AG04450 (cell line): Measurements from ENCODE around the gene PLIN1. TPM values are rescaled to one million over a fixed set of nuclear protein-coding genes. Genes with fewer than 3 reads are reported as not detected.

Experiments
- CTCF ChIA-PET: fragments of 300-600, 350-600 bp; formaldehyde crosslinking; extraction: SDS; loops from one replicate; lab custom pipeline; 2022; ENCODE audit warnings: antibody characterized with exemption, inconsistent platforms; lab: Charles Lee
- POLR2A ChIA-PET: fragments of 350-600 bp; formaldehyde crosslinking; extraction: SDS; loops from one replicate; lab custom pipeline; 2021; ENCODE audit warnings: antibody characterized with exemption, inconsistent platforms; lab: Yijun Ruan, JAX
- DNase-seq: peaks from one replicate; pipeline ENCODE4 v3.0.0-alpha.2; 2011; ENCODE audit warnings: low read depth, low spot score
- H3K27ac ChIP-seq: one replicate; pipeline ENCODE4 v1.5.1; 2012; ENCODE audit warnings: low read depth, low read length, control low read depth
- H3K27me3 ChIP-seq: one replicate; pipeline ENCODE4 v1.6.0; 2012; ENCODE audit warnings: low read length; ENCODE audit not compliant: control insufficient read depth, insufficient read depth
- H3K4me3 ChIP-seq: 2 replicates; pipeline ENCODE4 v1.5.1; 2011; ENCODE audit warnings: mild to moderate bottlenecking, low read depth, low read length, control low read depth
- H3K9me3 ChIP-seq: 2 replicates; pipeline ENCODE4 v1.5.1; 2012; ENCODE audit warnings: low read length; ENCODE audit not compliant: control insufficient read depth, insufficient read depth
- CTCF ChIP-seq: IDR thresholded peaks from 2 replicates; pipeline ENCODE4 v1.5.1; 2011; ENCODE audit warnings: low read depth, low read length, control low read depth, inconsistent platforms
- polyA plus RNA-seq: library from polyadenylated mRNA; depleted of rRNA; stranded (reverse); fragments of >200 nt; gene quantifications from 2 replicates; pipeline ENCODE4 v1.2.3, GENCODE V29; 2011

The PLIN1 gene
- polyA plus RNA-seq, 1 experiment = 0.05 TPM

- TF ChIP-seq CTCF = no peak
- DNase-seq = no peak
- no peak overlapping the region for H3K27ac ChIP-seq
- no peak overlapping the region for H3K4me3 ChIP-seq
- CTCF ChIA-PET = interaction anchor here (0.6 to 3.9 kb wide), 3 partner anchors 12 to 215 kb away, joined by 3 to 29 read pairs (median 3); no protein-coding TSS in a partner anchor
- no peaks in the 10 kb centered on the region for H3K27me3 ChIP-seq
- H3K9me3 ChIP-seq = no peaks in the 10 kb centered on the region; the same call in 1 of the 2 replicates
- POLR2A ChIA-PET = no interaction called here
Observed at GRCh38 chr15:89659295-89659694, 19.9 kb downstream of the PLIN1 start.

GRCh38 chr15:89657686-89658200, 21.4 kb downstream of the PLIN1 start:
- no peak overlapping the region for H3K27ac ChIP-seq
- no peak overlapping the region for H3K4me3 ChIP-seq
- no peak for TF ChIP-seq CTCF
- H3K27me3 ChIP-seq = no peaks in the 10 kb centered on the region
- ChIA-PET POLR2A (interaction anchor here (0.6 to 0.8 kb wide), 3 partner anchors 17 to 79 kb away, joined by 3 to 12 read pairs (median 6); partner anchors contain the start of genes PEX11A and WDR93), CTCF (interaction anchor here (3.9 kb wide), 1 partner anchor 11 kb away, joined by 29 read pairs; no protein-coding TSS in a partner anchor)
- H3K9me3 ChIP-seq = no peaks in the 10 kb centered on the region; the same call in 1 of the 2 replicates
- no peak for DNase-seq

GRCh38 chr15:89656116-89656815, 22.9 kb downstream of the PLIN1 start:
- Histone ChIP-seq H3K4me3 (no peak overlapping the region), H3K27me3 (no peaks in the 10 kb centered on the region), H3K9me3 (no peaks in the 10 kb centered on the region; the same call in 1 of the 2 replicates), H3K27ac (no peak overlapping the region)
- ChIA-PET CTCF (interaction anchor here (3.9 kb wide), 1 partner anchor 9 kb away, joined by 29 read pairs; no protein-coding TSS in a partner anchor), POLR2A (no interaction called here)
- DNase-seq = no peak
- TF ChIP-seq CTCF = no peak

- ChIA-PET POLR2A (interaction anchor here (0.6 to 1.2 kb wide), 2 partner anchors 13 to 80 kb away, joined by 3 read pairs; partner anchors contain the start of gene TICRR), CTCF (interaction anchor here (0.7 kb wide), 1 partner anchor 233 kb away, joined by 3 read pairs; no protein-coding TSS in a partner anchor)
- Histone ChIP-seq H3K4me3 (peak within 1 kb of the TSS; percentile 80), H3K9me3 (no peaks in the 10 kb centered on the region; the same call in 1 of the 2 replicates), H3K27ac (peak within 1 kb of the TSS; percentile 11), H3K27me3 (no peaks in the 10 kb centered on the region)
- TF ChIP-seq CTCF = no peak
- no peak for DNase-seq
Observed at GRCh38 chr15:89654847-89655805, 24.0 kb downstream of the PLIN1 start, which contains the start of gene KIF7. TSS of gene KIF7 (minus strand) at chr15:89655467. CDS start at chr15:89652930, 2,537 bp downstream.
